H1 (cell line): ENCODE measurements around the gene NIM1K. TPM values are rescaled to one million over a fixed set of nuclear protein-coding genes. Genes with fewer than 3 reads are reported as not detected.
"Not testable (repeated sequence)": the region's sequence is repeated elsewhere in the genome, so short reads cannot be mapped to it uniquely, and the experiment has no call there.

ENCODE experiments used
- CTCF ChIA-PET: fragments of 300-600 bp; sonication (Branson Sonifier 250); formaldehyde crosslinking; loops from one replicate; lab custom pipeline; 2021; ENCODE audit not compliant: partially characterized antibody; lab: Charles Lee
- POLR2A ChIA-PET: fragments of 300-600 bp; sonication (Branson Sonifier 250); formaldehyde crosslinking; loops from one replicate; lab custom pipeline; 2021; ENCODE audit warnings: inconsistent platforms; ENCODE audit not compliant: partially characterized antibody; lab: Charles Lee
- DNase-seq, 2 experiments: peaks; one replicate each; pipeline versions ENCODE4 v3.0.0 to v3.0.0-alpha.2; 2010 to 2022; ENCODE audit warnings: low spot score in 2 of 2, low read depth in 1 of 2, mixed read lengths in 1 of 2
- FAIRE-seq: peaks from 2 replicates; lab custom pipeline; 2011; peaks lifted over from hg19 to GRCh38; lab: Jason Lieb, UNC
- H2AFZ ChIP-seq: 2 replicates; pipeline ENCODE4 v1.8.1; 2012; ENCODE audit warnings: low read length, inconsistent platforms
- H2AK5ac ChIP-seq: 2 replicates; pipeline ENCODE4 v1.6.1; 2013; ENCODE audit warnings: low read depth, low read length
- H2BK120ac ChIP-seq: replicated peaks from 2 replicates; pipeline ENCODE3; 2013; ENCODE audit warnings: low read depth, low read length, inconsistent platforms
- H2BK12ac ChIP-seq: 2 replicates; pipeline ENCODE4 v1.6.1; 2013; ENCODE audit warnings: low read depth, low read length
- H2BK15ac ChIP-seq: 2 replicates; pipeline ENCODE4 v1.6.1; 2013; ENCODE audit warnings: low read length
- H2BK20ac ChIP-seq: 2 replicates; pipeline ENCODE4 v1.6.1; 2013; ENCODE audit warnings: low read length
- H2BK5ac ChIP-seq: 2 replicates; pipeline ENCODE4 v1.6.1; 2013; ENCODE audit warnings: low read depth, low read length
- H3K14ac ChIP-seq: 2 replicates; pipeline ENCODE4 v1.6.1; 2013; ENCODE audit warnings: inconsistent platforms; ENCODE audit not compliant: insufficient read length
- H3K18ac ChIP-seq: 2 replicates; pipeline ENCODE4 v1.6.1; 2013; ENCODE audit warnings: low read length; ENCODE audit errors: extremely low read depth
- H3K23ac ChIP-seq: 2 replicates; pipeline ENCODE4 v1.6.1; 2013; ENCODE audit warnings: inconsistent platforms; ENCODE audit not compliant: insufficient read length
- H3K23me2 ChIP-seq: 2 replicates; pipeline ENCODE4 v1.6.1; 2013; ENCODE audit warnings: low read depth, low read length
- H3K27ac ChIP-seq: 2 replicates; pipeline ENCODE4 v1.6.1; 2011; ENCODE audit warnings: low read depth, low read length, inconsistent platforms
- H3K27me3 ChIP-seq, 4 experiments: replicated peaks in 1 of 4; 1 replicate in 1 of 4; 2 replicates in 3 of 4; pipeline versions ENCODE4 v1.6.1 to v1.8.1; 2011 to 2013; ENCODE audit warnings: low read length in 3 of 4, mild to moderate bottlenecking in 3 of 4, inconsistent platforms in 2 of 4, mixed read lengths in 2 of 4, moderate library complexity in 1 of 4; ENCODE audit not compliant: control insufficient read depth in 3 of 4, insufficient read depth in 3 of 4; ENCODE audit errors: extremely low read depth in 1 of 4
- H3K36me3 ChIP-seq, 4 experiments: 2 replicates each; pipeline versions ENCODE4 v1.6.1 to v1.8.1; 2011 to 2013; ENCODE audit warnings: mild to moderate bottlenecking in 4 of 4, low read length in 3 of 4, moderate library complexity in 2 of 4, control low read depth in 1 of 4, inconsistent platforms in 1 of 4; ENCODE audit not compliant: insufficient read depth in 4 of 4, control insufficient read depth in 2 of 4
- H3K4ac ChIP-seq: replicated peaks from 2 replicates; pipeline ENCODE3; 2013; ENCODE audit warnings: low read length, low read depth, mixed read lengths, inconsistent platforms; ENCODE audit not compliant: insufficient read length
- H3K4me1 ChIP-seq, 4 experiments: replicated peaks in 1 of 4; 1 replicate in 1 of 4; 2 replicates in 3 of 4; pipeline versions ENCODE4 v1.6.1 to v1.8.1; 2011 to 2013; ENCODE audit warnings: low read length in 3 of 4, inconsistent platforms in 2 of 4, mixed read lengths in 1 of 4; ENCODE audit not compliant: insufficient read depth in 4 of 4, control insufficient read depth in 3 of 4
- H3K4me2 ChIP-seq, 2 experiments: 2 replicates each; pipeline versions ENCODE4 v1.6.1 to v1.8.1; 2011 to 2013; ENCODE audit warnings: low read depth in 2 of 2, low read length in 2 of 2, control low read depth in 1 of 2, inconsistent platforms in 1 of 2, mild to moderate bottlenecking in 1 of 2; ENCODE audit not compliant: insufficient read depth in 1 of 2
- H3K4me3 ChIP-seq, 4 experiments: fragments of 200-600, 300-600 bp in 1 of 4; sonication (generic), shearing (Covaris generic), sonication (Bioruptor Twin) in 1 of 4; 2 replicates each; pipeline versions ENCODE4 v1.5.1 to v1.8.1; 2011 to 2016; ENCODE audit warnings: low read length in 4 of 4, low read depth in 3 of 4, control low read depth in 2 of 4, inconsistent platforms in 2 of 4, mild to moderate bottlenecking in 2 of 4, mixed read lengths in 1 of 4, moderate library complexity in 1 of 4; ENCODE audit not compliant: insufficient read depth in 2 of 4; ENCODE audit errors: extremely low read depth in 1 of 4
- H3K56ac ChIP-seq: replicated peaks from 2 replicates; pipeline ENCODE3; 2013; ENCODE audit warnings: low read depth, mild to moderate bottlenecking, mixed read lengths, low read length, inconsistent platforms; ENCODE audit not compliant: insufficient read length
- H3K79me1 ChIP-seq: 2 replicates; pipeline ENCODE4 v1.6.1; 2013; ENCODE audit warnings: low read depth, low read length, control low read depth
- H3K79me2 ChIP-seq, 2 experiments: 2 replicates each; pipeline versions ENCODE4 v1.6.1 to v1.8.1; 2012 to 2013; ENCODE audit warnings: low read length in 2 of 2, mild to moderate bottlenecking in 2 of 2, inconsistent platforms in 1 of 2; ENCODE audit not compliant: insufficient read depth in 2 of 2, control insufficient read depth in 1 of 2
- H3K9ac ChIP-seq, 4 experiments: replicated peaks in 1 of 4; 1 replicate in 1 of 4; 2 replicates in 3 of 4; pipeline versions ENCODE4 v1.6.1 to v1.8.1; 2011 to 2013; ENCODE audit warnings: low read depth in 3 of 4, low read length in 3 of 4, control low read depth in 2 of 4, mild to moderate bottlenecking in 2 of 4, moderate library complexity in 2 of 4, inconsistent platforms in 1 of 4; ENCODE audit errors: extremely low read depth in 1 of 4
- H3K9me3 ChIP-seq, 2 experiments: 2 replicates each; pipeline versions ENCODE4 v1.6.1 to v1.8.1; 2012 to 2013; ENCODE audit warnings: mild to moderate bottlenecking in 2 of 2, moderate library complexity in 2 of 2, control low read depth in 1 of 2, inconsistent platforms in 1 of 2, low read depth in 1 of 2, low read length in 1 of 2, mixed read lengths in 1 of 2; ENCODE audit not compliant: insufficient read depth in 2 of 2
- H4K20me1 ChIP-seq, 2 experiments: replicated peaks in 1 of 2; 2 replicates each; pipeline versions ENCODE3 to v1.8.1; 2011 to 2013; ENCODE audit warnings: inconsistent platforms in 2 of 2, low read length in 2 of 2, mild to moderate bottlenecking in 1 of 2; ENCODE audit not compliant: insufficient read depth in 2 of 2, control insufficient read depth in 1 of 2
- H4K5ac ChIP-seq: 2 replicates; pipeline ENCODE4 v1.6.1; 2013; ENCODE audit warnings: low read length, low read depth, mixed read lengths, inconsistent platforms; ENCODE audit not compliant: insufficient read length
- H4K8ac ChIP-seq: 2 replicates; pipeline ENCODE4 v1.8.0; 2013; ENCODE audit warnings: mild to moderate bottlenecking, moderate library complexity, low read length, inconsistent platforms; ENCODE audit not compliant: insufficient read depth; ENCODE audit errors: extremely low read depth
- H4K91ac ChIP-seq: replicated peaks from 2 replicates; pipeline ENCODE3; 2013; ENCODE audit warnings: low read length, mixed read lengths, inconsistent platforms; ENCODE audit not compliant: insufficient read length
- WGBS, 2 experiments: shearing (Covaris generic) in 1 of 2; methylation state at CpG; one replicate each; pipeline versions ENCODE4 v1.1.6 to v1.1.7; 2013 to 2015; ENCODE audit warnings: low lambda C conversion rate in 2 of 2, mixed read lengths in 2 of 2, inconsistent platforms in 1 of 2, low coverage in 1 of 2, missing lambda C conversion rate in 1 of 2; ENCODE audit not compliant: insufficient replicate concordance in 2 of 2, insufficient coverage in 1 of 2, insufficient read length in 1 of 2; ENCODE audit errors: extremely low coverage in 1 of 2, missing lambda C conversion rate in 1 of 2; 5-methylcytosine and 5-hydroxymethylcytosine counted together
- polyA plus RNA-seq, 7 experiments: library from polyadenylated mRNA; depleted of rRNA in 3 of 7; stranded (reverse) in 5 of 7; unstranded in 2 of 7; fragments of >200 nt in 5 of 7; fragments of 200-250 nt in 2 of 7; gene quantifications; 1 replicate in 5 of 7; 2 replicates in 1 of 7; 4 replicates in 1 of 7; pipeline versions ENCODE4 v1.2.1 to v1.2.3, GENCODE V29; 2011 to 2013; ENCODE audit warnings: missing spikeins in 2 of 7, mixed read lengths in 2 of 7
- total RNA-seq: library from RNA; stranded (reverse); fragmentation: NEBNext Ultra II Directional; extraction: Animal tissue kit (Norgen Biotek cat#: 25700); gene quantifications from 2 replicates; pipeline ENCODE4 v1.2.1, GENCODE V29; 2021

Gene NIM1K
- total and polyA plus RNA-seq, 2 of the 8 experiments (the other 6 are each of a cell fraction or from before 2014, with no cell fraction given) = not detected

- not testable (repeated sequence) for H2AFZ ChIP-seq, H4K5ac ChIP-seq, H3K23ac ChIP-seq, H3K23me2 ChIP-seq, H3K56ac ChIP-seq, H4K8ac ChIP-seq, H3K4ac ChIP-seq, H3K9ac ChIP-seq, DNase-seq, H3K18ac ChIP-seq, H3K27ac ChIP-seq, H3K79me1 ChIP-seq, H3K4me3 ChIP-seq, H2AK5ac ChIP-seq, FAIRE-seq, H3K14ac ChIP-seq, H2BK20ac ChIP-seq, H3K4me2 ChIP-seq, H3K9me3 ChIP-seq, H2BK12ac ChIP-seq, H2BK120ac ChIP-seq, H4K91ac ChIP-seq, H3K27me3 ChIP-seq, H2BK15ac ChIP-seq, H2BK5ac ChIP-seq
- peaks cover 0 to 43% (median 1%) of the 10 kb centered on the region in 4 experiments; a peak in 2 of 8 replicates for H3K36me3 ChIP-seq
- peaks cover 2 to 13% (median 9%) of the 10 kb centered on the region in 4 experiments; a peak in 6 of 7 replicates for H3K4me1 ChIP-seq
- POLR2A ChIA-PET = interaction anchor here (1.0 kb wide), 1 partner anchor 9 kb away, joined by 3 read pairs; no protein-coding TSS in a partner anchor
- CTCF ChIA-PET = interaction anchor here (0.6 to 3.0 kb wide), 10 partner anchors 11 to 234 kb away, joined by 3 to 27 read pairs (median 6); no protein-coding TSS in a partner anchor
- peaks cover 20 to 39% of the 10 kb centered on the region in 2 experiments for H4K20me1 ChIP-seq
- H3K79me2 ChIP-seq = peaks cover 32 to 100% of the 10 kb centered on the region in 2 experiments
- 85% methylated on average over 5 of the region's 5 CpGs; no CpG with 5 or more reads in 1 of the 2 experiments for whole genome bisulfite sequencing, 2 experiments
These were observed 114.9 kb downstream of the NIM1K start for GRCh38 chr5:43306954-43307353.
